Panc1 (cell line): ENCODE measurements around the gene ADGRL3. TPM values are rescaled to one million over a fixed set of nuclear protein-coding genes. Genes with fewer than 3 reads are reported as not detected.

Experiments used
- ATAC-seq: fragments of 200-7000 bp; cut with Tn5 transposase; 2 replicates; pipeline ENCODE4 v1.9.1; 2020; ENCODE audit warnings: mild to moderate bottlenecking, moderate library complexity
- BruUV-seq: library from RNA; stranded (reverse); fragments of 400-500 nt; replicated peaks from 2 replicates; lab custom pipeline; 2021; lab: Mats Ljungman, UMichigan
- CTCF ChIA-PET: fragments of 300-600 bp; sonication (Branson Sonifier 250); formaldehyde crosslinking; loops from one replicate; lab custom pipeline; 2022; ENCODE audit warnings: antibody characterized with exemption; lab: Charles Lee
- POLR2A ChIA-PET: fragments of 300-600 bp; sonication (Branson Sonifier 250); formaldehyde crosslinking; loops from one replicate; lab custom pipeline; 2022; ENCODE audit warnings: antibody characterized with exemption; lab: Charles Lee
- DNase-seq: peaks from one replicate; pipeline ENCODE4 v3.0.0-alpha.2; 2010; ENCODE audit warnings: low read depth, low spot score
- H3K27ac ChIP-seq: 2 replicates; pipeline ENCODE4 v1.5.1; 2011; ENCODE audit warnings: mild to moderate bottlenecking, low read length, inconsistent platforms
- H3K27me3 ChIP-seq: fragments of 200-500 bp; sonication (Bioruptor generic); 2 replicates; pipeline ENCODE4 v1.6.0; 2014; ENCODE audit warnings: low read length, inconsistent platforms; ENCODE audit not compliant: control insufficient read depth, insufficient read depth
- H3K36me3 ChIP-seq: fragments of 200-500 bp; sonication (Bioruptor generic); 2 replicates; pipeline ENCODE4 v1.5.1; 2014; ENCODE audit warnings: inconsistent platforms, mild to moderate bottlenecking, low read length, moderate library complexity; ENCODE audit not compliant: control insufficient read depth, insufficient read depth
- H3K4me1 ChIP-seq: 2 replicates; pipeline ENCODE4 v1.5.1; 2011; ENCODE audit warnings: inconsistent platforms, mild to moderate bottlenecking, low read length, moderate library complexity; ENCODE audit not compliant: control insufficient read depth, insufficient read depth
- H3K4me3 ChIP-seq, 2 experiments: 2 replicates each; pipeline ENCODE4 v1.5.1; 2011 to 2012; ENCODE audit warnings: low read depth in 2 of 2, low read length in 2 of 2, mild to moderate bottlenecking in 2 of 2, inconsistent platforms in 1 of 2, moderate library complexity in 1 of 2
- H3K9me3 ChIP-seq: fragments of 200-500 bp; sonication (Bioruptor generic); 2 replicates; pipeline ENCODE4 v1.5.1; 2014; ENCODE audit warnings: low read depth, mild to moderate bottlenecking, inconsistent platforms, low read length, moderate library complexity; ENCODE audit not compliant: control insufficient read depth, insufficient read depth
- CTCF ChIP-seq: fragments of 450-650 bp; IDR thresholded peaks from 2 replicates; pipeline ENCODE4 v1.5.1; 2017; ENCODE audit warnings: mild to moderate bottlenecking
- POLR2AphosphoS5 ChIP-seq: IDR thresholded peaks from 2 replicates; pipeline ENCODE4 v1.6.1; 2012; ENCODE audit warnings: mild to moderate bottlenecking, low read depth, low read length, moderate library complexity
- REST ChIP-seq, 2 experiments: IDR thresholded peaks; 2 replicates each; pipeline ENCODE4 v1.6.1; 2011 to 2012; ENCODE audit warnings: low read depth in 2 of 2, control low read depth in 1 of 2, low read length in 1 of 2, mild to moderate bottlenecking in 1 of 2, moderate library complexity in 1 of 2; ENCODE audit not compliant: insufficient read depth in 1 of 2
- SIN3A ChIP-seq: IDR thresholded peaks from 2 replicates; pipeline ENCODE4 v1.6.1; 2012; ENCODE audit warnings: low read depth, mild to moderate bottlenecking, low read length, moderate library complexity, borderline replicate concordance; ENCODE audit not compliant: insufficient read depth
- TCF7L2 ChIP-seq: IDR thresholded peaks from 2 replicates; pipeline ENCODE4 v1.6.1; 2011; ENCODE audit warnings: mild to moderate bottlenecking, low read depth, low read length, inconsistent platforms
- in situ Hi-C: cut with HindIII; loops from 2 replicates; pipeline ENCODE4 v1.10.0; 2016; ENCODE audit warnings: low sequenced_read_pairs, low pct_unique_long_range_greater_than_20kb
- intact Hi-C: fragments of 100-400 bp; cut with micrococcal nuclease; formaldehyde crosslinking; loops from one replicate; pipeline ENCODE4 v1.10.0; 2022; ENCODE audit not compliant: unreplicated experiment
- total RNA-seq: library from RNA; stranded (reverse); gene quantifications from one replicate; pipeline ENCODE4 v1.2.1, GENCODE V29; 2021; ENCODE audit not compliant: unreplicated experiment

The ADGRL3 gene
- total RNA-seq, 1 experiment from 2014 or later, result 0.23 TPM

DNA sequence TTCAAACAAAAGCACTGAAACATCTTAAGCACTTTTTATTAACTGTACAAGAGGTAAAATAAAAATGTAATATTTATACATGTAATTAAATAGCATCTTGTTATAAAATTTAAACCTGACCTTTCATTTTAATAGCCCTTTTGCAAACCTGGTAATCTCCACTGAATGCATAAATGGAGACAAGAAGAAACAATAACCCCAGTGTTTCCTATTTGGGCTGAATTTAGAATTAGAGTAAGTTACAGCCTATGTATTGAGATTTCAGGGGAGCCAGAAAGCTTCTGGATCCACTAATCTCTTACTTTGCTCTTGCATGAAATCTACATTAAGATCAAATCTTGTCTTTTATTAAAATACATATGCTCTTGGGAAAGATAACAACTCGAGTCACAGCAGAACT, 261.8 kb downstream of the ADGRL3 start:
- TF ChIP-seq CTCF, result no peak
- TF ChIP-seq POLR2AphosphoS5, result no peak
- no peak for TF ChIP-seq SIN3A
- TF ChIP-seq REST (IDR thresholded peaks at IDR 0.05; ENCODE audit: insufficient read depth in 1 of 2, low read depth in 2 of 2, low read length in 1 of 2), result no peak
- no peak for TF ChIP-seq TCF7L2
- CTCF ChIA-PET, result no interaction called here
- POLR2A ChIA-PET, result no interaction called here

DNA sequence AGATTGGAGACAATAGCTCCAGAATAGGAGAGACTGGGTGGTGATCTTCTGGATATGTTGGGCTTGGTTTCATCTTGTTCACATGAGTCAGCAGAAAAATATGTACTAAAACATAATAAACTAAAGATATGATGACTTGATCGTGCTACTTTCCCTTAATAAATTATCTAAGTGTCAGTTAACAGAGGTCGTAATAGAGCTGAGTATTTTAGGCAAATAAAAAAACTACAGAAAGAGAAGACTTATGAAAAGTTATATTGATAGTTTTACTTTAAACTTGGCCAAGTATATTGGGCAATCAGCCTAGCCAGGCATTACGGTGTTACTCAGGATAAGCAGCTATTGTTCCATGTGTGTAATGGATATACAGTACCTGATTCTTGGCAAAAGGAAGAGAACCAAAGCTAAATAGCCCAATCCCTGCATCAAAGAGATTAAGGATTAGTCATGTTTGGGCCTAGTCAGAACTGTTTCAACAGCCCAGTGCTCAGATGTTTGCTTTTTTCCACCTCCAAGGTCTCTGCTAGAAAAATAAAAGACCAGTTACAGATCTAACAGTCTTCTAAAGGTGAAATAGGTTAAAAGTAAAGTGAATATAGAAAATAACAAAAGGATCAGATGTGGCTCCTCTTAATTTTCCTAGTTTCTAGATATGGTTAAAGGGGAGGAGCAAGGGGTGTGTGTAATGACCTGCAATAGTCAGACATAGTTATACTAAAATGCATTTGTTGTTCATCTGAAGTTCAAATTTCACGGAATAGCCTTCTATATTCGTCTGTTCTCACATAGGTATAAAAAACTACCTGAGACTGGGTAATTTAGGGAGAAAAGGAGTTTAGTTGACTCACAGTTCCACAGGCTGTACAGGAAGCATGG, 262.6 kb downstream of the ADGRL3 start:
- no peak for DNase-seq
- no peaks in the 10 kb centered on the region for H3K4me1 ChIP-seq
- intact Hi-C loops, result no loop called here
- no peak for TF ChIP-seq TCF7L2
- no peak for TF ChIP-seq REST (IDR thresholded peaks at IDR 0.05; ENCODE audit: insufficient read depth in 1 of 2, low read depth in 2 of 2, low read length in 1 of 2)
- no peak for TF ChIP-seq POLR2AphosphoS5
- TF ChIP-seq SIN3A, result no peak
- TF ChIP-seq CTCF, result no peak
- POLR2A ChIA-PET, result no interaction called here
- H3K27me3 ChIP-seq, result no peaks in the 10 kb centered on the region
- H3K9me3 ChIP-seq, result no peaks in the 10 kb centered on the region
- no peak for ATAC-seq
- no peak overlapping the region for H3K27ac ChIP-seq
- CTCF ChIA-PET, result no interaction called here
- in situ Hi-C loops, result no loop called here
- H3K4me3 ChIP-seq, result no peak overlapping the region
- no TSS peak for BruUV-seq
- no peaks in the 10 kb centered on the region for H3K36me3 ChIP-seq

More for the DNA sequence above, 261.8 kb downstream of the ADGRL3 start:
- Histone ChIP-seq H3K27me3 (no peaks in the 10 kb centered on the region), H3K27ac (no peak overlapping the region), H3K9me3 (no peaks in the 10 kb centered on the region), H3K4me3 (no peak overlapping the region), H3K4me1 (no peaks in the 10 kb centered on the region), H3K36me3 (no peaks in the 10 kb centered on the region)
- DNase-seq (no peak), ATAC-seq (no peak)
- no TSS peak for BruUV-seq
- in situ Hi-C loops, result no loop called here
- intact Hi-C loops, result no loop called here
